ENCODE results near the gene BCOR.

- TF ChIP-seq, protein P1, sequence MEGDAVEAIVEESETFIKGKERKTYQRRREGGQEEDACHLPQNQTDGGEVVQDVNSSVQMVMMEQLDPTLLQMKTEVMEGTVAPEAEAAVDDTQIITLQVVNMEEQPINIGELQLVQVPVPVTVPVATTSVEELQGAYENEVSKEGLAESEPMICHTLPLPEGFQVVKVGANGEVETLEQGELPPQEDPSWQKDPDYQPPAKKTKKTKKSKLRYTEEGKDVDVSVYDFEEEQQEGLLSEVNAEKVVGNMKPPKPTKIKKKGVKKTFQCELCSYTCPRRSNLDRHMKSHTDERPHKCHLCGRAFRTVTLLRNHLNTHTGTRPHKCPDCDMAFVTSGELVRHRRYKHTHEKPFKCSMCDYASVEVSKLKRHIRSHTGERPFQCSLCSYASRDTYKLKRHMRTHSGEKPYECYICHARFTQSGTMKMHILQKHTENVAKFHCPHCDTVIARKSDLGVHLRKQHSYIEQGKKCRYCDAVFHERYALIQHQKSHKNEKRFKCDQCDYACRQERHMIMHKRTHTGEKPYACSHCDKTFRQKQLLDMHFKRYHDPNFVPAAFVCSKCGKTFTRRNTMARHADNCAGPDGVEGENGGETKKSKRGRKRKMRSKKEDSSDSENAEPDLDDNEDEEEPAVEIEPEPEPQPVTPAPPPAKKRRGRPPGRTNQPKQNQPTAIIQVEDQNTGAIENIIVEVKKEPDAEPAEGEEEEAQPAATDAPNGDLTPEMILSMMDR (conservative IDR thresholded peaks at IDR 0.05; ENCODE audit: low read length): no peak
- TF ChIP-seq EZH2phosphoT487 (IDR thresholded peaks at IDR 0.05; ENCODE audit: borderline replicate concordance, low read depth, low read length): no peak
Observed at GRCh38 chrX:40012039-40012867, 85.5 kb downstream of the BCOR start.
